PC-3 (cell line): ENCODE measurements around the gene CHIT1. TPM values are rescaled to one million over a fixed set of nuclear protein-coding genes. Genes with fewer than 3 reads are reported as not detected.
A peak's percentile ranks its signal among the peaks of the same experiment; 100 is the strongest.

Source experiments
- ATAC-seq: fragments of 200-7000 bp; cut with Tn5 transposase; 2 replicates; pipeline ENCODE4 v1.9.1; 2020; ENCODE audit warnings: mild to moderate bottlenecking, moderate library complexity
- BruUV-seq: library from RNA; stranded (reverse); fragments of 400-500 nt; replicated peaks from 2 replicates; lab custom pipeline; 2021; lab: Mats Ljungman, UMichigan
- CTCF ChIA-PET: fragments of 300-600 bp; sonication (Branson Sonifier 250); formaldehyde crosslinking; loops from one replicate; lab custom pipeline; 2022; ENCODE audit warnings: antibody characterized with exemption; lab: Charles Lee
- POLR2A ChIA-PET: fragments of 300-600 bp; sonication (Branson Sonifier 250); formaldehyde crosslinking; loops from one replicate; lab custom pipeline; 2022; ENCODE audit warnings: antibody characterized with exemption; ENCODE audit not compliant: unreplicated experiment; lab: Charles Lee
- DNase-seq: peaks from one replicate; pipeline ENCODE4 v3.0.0-alpha.2; 2015
- H2AFZ ChIP-seq: fragments of 300-600 bp; sonication (generic); 2 replicates; pipeline ENCODE4 v1.6.0; 2016; ENCODE audit warnings: antibody characterized with exemption, low read length
- H3F3A ChIP-seq: fragments of 300-600 bp; sonication (generic); one replicate; pipeline ENCODE4 v1.6.0; 2017; ENCODE audit warnings: antibody characterized with exemption, low read length, control low read depth, mild to moderate bottlenecking; ENCODE audit not compliant: unreplicated experiment
- H3K27ac ChIP-seq: fragments of 300-600 bp; sonication (generic); 2 replicates; pipeline ENCODE4 v1.5.1; 2016; ENCODE audit warnings: mild to moderate bottlenecking, low read length
- H3K27me3 ChIP-seq: fragments of 300-600 bp; sonication (generic); 2 replicates; pipeline ENCODE4 v1.6.1; 2016; ENCODE audit warnings: low read length, mixed read lengths
- H3K36me3 ChIP-seq: fragments of 300-600 bp; sonication (generic); 2 replicates; pipeline ENCODE4 v1.6.1; 2016; ENCODE audit warnings: low read depth, mixed run types, low read length, mixed read lengths
- H3K4me1 ChIP-seq: fragments of 300-600 bp; sonication (generic); 2 replicates; pipeline ENCODE4 v1.5.1; 2016; ENCODE audit warnings: low read length; ENCODE audit not compliant: insufficient read depth
- H3K4me2 ChIP-seq: fragments of 300-600 bp; sonication (generic); 2 replicates; pipeline ENCODE4 v1.6.0; 2016; ENCODE audit warnings: low read length
- H3K4me3 ChIP-seq: fragments of 300-600 bp; sonication (generic); 2 replicates; pipeline ENCODE4 v1.5.1; 2016; ENCODE audit warnings: mild to moderate bottlenecking, low read length, mixed read lengths
- H3K79me2 ChIP-seq: fragments of 300-600 bp; sonication (generic); 2 replicates; pipeline ENCODE4 v1.6.1; 2017; ENCODE audit warnings: low read length, mixed read lengths
- H3K9ac ChIP-seq: fragments of 300-600 bp; sonication (generic); 2 replicates; pipeline ENCODE4 v1.6.0; 2016; ENCODE audit warnings: mild to moderate bottlenecking, low read length
- H3K9me2 ChIP-seq: fragments of 300-600 bp; sonication (generic); replicated peaks from 2 replicates; pipeline ENCODE4 v1.6.1; 2016; ENCODE audit warnings: mixed run types, low read length, mixed read lengths
- H3K9me3 ChIP-seq: fragments of 300-600 bp; sonication (generic); 2 replicates; pipeline ENCODE4 v1.6.1; 2016; ENCODE audit warnings: low read length, mixed read lengths
- H4K20me1 ChIP-seq: fragments of 300-600 bp; sonication (generic); 2 replicates; pipeline ENCODE4 v1.6.1; 2016; ENCODE audit warnings: low read length, mixed read lengths
- EZH2 ChIP-seq: fragments of 300-600 bp; sonication (generic); IDR thresholded peaks from one replicate; pipeline ENCODE4 v1.6.1; 2017; ENCODE audit warnings: antibody characterized with exemption, mild to moderate bottlenecking, low read length; ENCODE audit not compliant: unreplicated experiment
- EZH2phosphoT487 ChIP-seq: fragments of 300-600 bp; sonication (generic); IDR thresholded peaks from 2 replicates; pipeline ENCODE4 v1.6.1; 2018; ENCODE audit warnings: mild to moderate bottlenecking, antibody characterized with exemption, low read length, borderline replicate concordance
- intact Hi-C: fragments of 100-400 bp; cut with micrococcal nuclease; formaldehyde crosslinking; loops from 2 replicates; pipeline ENCODE4 v1.9.0; 2023
- total RNA-seq: library from RNA; depleted of rRNA; stranded (reverse); fragments of >200 nt; gene quantifications from 2 replicates; pipeline ENCODE4 v1.2.3, GENCODE V29; 2014
- TF ChIP-seq, protein P1 (sequence below): fragments of 300-600 bp; sonication (generic); conservative IDR thresholded peaks from 2 replicates; pipeline ENCODE4 v1.5.1; 2017; ENCODE audit warnings: antibody characterized with exemption, low read depth, mild to moderate bottlenecking, low read length

Gene CHIT1
- total RNA-seq, 1 experiment from 2014 or later: not detected

DNA sequence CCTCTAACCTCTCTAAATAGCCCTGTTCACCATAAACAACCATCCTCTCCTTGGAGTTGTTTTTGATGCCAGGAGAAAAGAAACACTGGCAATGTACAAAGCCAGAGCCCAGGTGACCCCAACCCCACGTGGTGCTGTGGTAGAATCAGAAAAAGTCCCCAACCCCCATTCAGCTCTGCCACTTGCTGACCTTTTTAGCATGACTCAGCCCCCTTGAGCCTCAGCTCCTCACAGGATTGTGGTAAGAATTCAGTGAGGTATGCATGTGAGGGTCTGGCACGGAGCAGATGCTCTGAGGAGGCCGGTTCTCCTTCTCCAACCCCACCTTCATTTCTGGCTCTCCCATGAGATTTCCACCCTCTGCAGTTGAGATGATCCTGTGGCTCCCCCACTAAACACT, 31.8 kb downstream of the CHIT1 start:
- no TSS peak for BruUV-seq
- DNase-seq (no peak), ATAC-seq (no peak)
- Histone ChIP-seq H3K4me3 (no peak overlapping the region), H3K9me3 (no peaks in the 10 kb centered on the region), H3K27ac (no peak overlapping the region), H4K20me1 (no peaks in the 10 kb centered on the region), H2AFZ (no peak overlapping the region), H3F3A (no peaks in the 10 kb centered on the region), H3K4me1 (no peaks in the 10 kb centered on the region), H3K9me2 (no peaks in the 10 kb centered on the region), H3K9ac (no peak overlapping the region), H3K27me3 (peaks cover 59% of the 10 kb centered on the region), H3K36me3 (no peaks in the 10 kb centered on the region), H3K79me2 (no peaks in the 10 kb centered on the region), H3K4me2 (no peak overlapping the region)
- intact Hi-C loops: no loop called here
- ChIA-PET CTCF (no interaction called here), POLR2A (no interaction called here)
- TF ChIP-seq EZH2: no peak
- no peak for TF ChIP-seq EZH2phosphoT487
- TF ChIP-seq, protein P1, sequence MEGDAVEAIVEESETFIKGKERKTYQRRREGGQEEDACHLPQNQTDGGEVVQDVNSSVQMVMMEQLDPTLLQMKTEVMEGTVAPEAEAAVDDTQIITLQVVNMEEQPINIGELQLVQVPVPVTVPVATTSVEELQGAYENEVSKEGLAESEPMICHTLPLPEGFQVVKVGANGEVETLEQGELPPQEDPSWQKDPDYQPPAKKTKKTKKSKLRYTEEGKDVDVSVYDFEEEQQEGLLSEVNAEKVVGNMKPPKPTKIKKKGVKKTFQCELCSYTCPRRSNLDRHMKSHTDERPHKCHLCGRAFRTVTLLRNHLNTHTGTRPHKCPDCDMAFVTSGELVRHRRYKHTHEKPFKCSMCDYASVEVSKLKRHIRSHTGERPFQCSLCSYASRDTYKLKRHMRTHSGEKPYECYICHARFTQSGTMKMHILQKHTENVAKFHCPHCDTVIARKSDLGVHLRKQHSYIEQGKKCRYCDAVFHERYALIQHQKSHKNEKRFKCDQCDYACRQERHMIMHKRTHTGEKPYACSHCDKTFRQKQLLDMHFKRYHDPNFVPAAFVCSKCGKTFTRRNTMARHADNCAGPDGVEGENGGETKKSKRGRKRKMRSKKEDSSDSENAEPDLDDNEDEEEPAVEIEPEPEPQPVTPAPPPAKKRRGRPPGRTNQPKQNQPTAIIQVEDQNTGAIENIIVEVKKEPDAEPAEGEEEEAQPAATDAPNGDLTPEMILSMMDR: no peak

DNA sequence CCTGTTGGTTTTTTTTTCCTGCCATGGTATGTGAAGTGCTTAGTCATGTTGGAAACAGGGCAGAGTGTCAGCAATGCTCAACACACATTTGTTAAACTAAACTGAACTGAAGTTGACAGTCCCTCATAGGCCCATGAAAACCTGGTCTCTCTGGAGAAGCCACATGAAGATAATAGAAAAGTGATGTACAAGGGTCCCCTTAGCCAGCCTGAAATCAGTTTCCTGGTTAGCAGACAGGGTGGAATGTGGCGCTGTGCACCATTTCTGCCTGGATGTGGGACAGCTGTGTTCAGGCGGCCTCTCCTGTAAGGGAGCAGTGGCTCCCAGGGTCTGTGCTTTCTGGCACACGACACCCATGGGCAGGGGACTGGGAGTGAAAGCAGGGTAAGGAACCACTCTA, 33.1 kb downstream of the CHIT1 start:
- Histone ChIP-seq H3K9me2 (no peaks in the 10 kb centered on the region), H3K9me3 (no peaks in the 10 kb centered on the region), H3F3A (no peaks in the 10 kb centered on the region), H3K4me1 (no peaks in the 10 kb centered on the region), H4K20me1 (no peaks in the 10 kb centered on the region), H2AFZ (no peak overlapping the region), H3K36me3 (no peaks in the 10 kb centered on the region), H3K9ac (no peak overlapping the region), H3K27ac (no peak overlapping the region), H3K27me3 (peaks cover 46% of the 10 kb centered on the region), H3K4me2 (no peak overlapping the region), H3K79me2 (no peaks in the 10 kb centered on the region), H3K4me3 (no peak overlapping the region)
- POLR2A ChIA-PET: no interaction called here
- TF ChIP-seq EZH2phosphoT487: no peak
- TF ChIP-seq, protein P1: 0 out of 2 replicates have a peak, but pooled peaks have one; percentile 24
- TF ChIP-seq EZH2: no peak
- ATAC-seq (no peak), DNase-seq (no peak)
- intact Hi-C loops: no loop called here
- BruUV-seq: no TSS peak
- CTCF ChIA-PET: interaction anchor here (0.6 kb wide), 1 partner anchor 964 kb away, joined by 3 read pairs; no protein-coding TSS in a partner anchor

DNA sequence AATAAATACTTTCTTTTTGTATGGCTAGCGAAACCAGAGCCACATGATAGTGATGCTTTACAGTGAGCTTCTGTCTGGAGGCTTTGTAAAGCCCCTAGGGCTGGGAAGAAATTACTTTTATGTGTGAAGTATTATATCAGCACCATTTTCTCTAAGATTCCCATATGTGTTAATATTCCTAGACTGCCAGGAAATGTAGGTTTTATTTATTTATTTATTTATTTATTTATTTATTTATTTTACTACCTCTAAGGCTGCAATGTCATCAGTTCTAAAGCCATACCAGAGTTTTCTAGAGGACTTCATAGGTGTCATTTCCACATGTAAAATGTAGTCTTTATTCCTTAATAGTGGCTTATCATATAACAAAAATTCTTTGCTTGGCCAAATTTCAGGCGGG, 38.5 kb downstream of the CHIT1 start:
- no peaks in the 10 kb centered on the region for H3K4me1 ChIP-seq

More for the DNA sequence above, 38.5 kb downstream of the CHIT1 start:
- Histone ChIP-seq H3F3A (no peaks in the 10 kb centered on the region), H3K79me2 (no peaks in the 10 kb centered on the region), H3K9ac (no peak overlapping the region), H3K4me2 (no peak overlapping the region), H3K27me3 (peaks cover 29% of the 10 kb centered on the region; the same call in 1 of the 2 replicates), H2AFZ (no peak overlapping the region), H3K9me3 (no peaks in the 10 kb centered on the region), H4K20me1 (no peaks in the 10 kb centered on the region), H3K9me2 (no peaks in the 10 kb centered on the region), H3K4me3 (no peak overlapping the region), H3K27ac (no peak overlapping the region), H3K36me3 (no peaks in the 10 kb centered on the region)
- ChIA-PET CTCF (no interaction called here), POLR2A (no interaction called here)
- intact Hi-C loops: no loop called here
- DNase-seq: no peak
- no TSS peak for BruUV-seq
- TF ChIP-seq, protein P1: no peak
- TF ChIP-seq EZH2phosphoT487: no peak
- no peak for TF ChIP-seq EZH2
- no peak for ATAC-seq
